Astrocyte of the cerebellum (primary cell): ENCODE data around the gene PDHA1.
A peak's percentile ranks its signal among the peaks of the same experiment; 100 is the strongest.

ENCODE experiments used
- DNase-seq: peaks from one replicate; pipeline ENCODE4 v3.0.0-alpha.2; 2011; ENCODE audit warnings: low read depth
- H3K4me3 ChIP-seq: 2 replicates; pipeline ENCODE4 v1.5.1; 2011; ENCODE audit warnings: mild to moderate bottlenecking, low read depth, low read length, moderate library complexity
- CTCF ChIP-seq: IDR thresholded peaks from 2 replicates; pipeline ENCODE4 v1.5.1; 2012; ENCODE audit warnings: low read length, low read depth, moderate library complexity, mild to moderate bottlenecking; ENCODE audit errors: missing control alignments
- in situ Hi-C: cut with HindIII; loops from 2 replicates; pipeline ENCODE4 v1.10.0; 2017; ENCODE audit warnings: low sequenced_read_pairs

PDHA1 gene

GRCh38 chrX:19354625-19355024 is 10.9 kb downstream of the PDHA1 start:
- in situ Hi-C loops: no loop called here
- no peak for DNase-seq
- no peak for TF ChIP-seq CTCF
- H3K4me3 ChIP-seq: no peak overlapping the region

GRCh38 chrX:19358521-19358920 is 14.8 kb downstream of the PDHA1 start:
- in situ Hi-C loops: no loop called here
- H3K4me3 ChIP-seq: no peak overlapping the region
- DNase-seq: no peak
- TF ChIP-seq CTCF: no peak

GRCh38 chrX:19360903-19361302 is 17.2 kb downstream of the PDHA1 start:
- in situ Hi-C loops: no loop called here
- DNase-seq: no peak
- no peak for TF ChIP-seq CTCF
- H3K4me3 ChIP-seq: no peak overlapping the region

GRCh38 chrX:19361701-19362100 is 18.0 kb downstream of the PDHA1 start:
- in situ Hi-C loops: no loop called here
- H3K4me3 ChIP-seq: no peak overlapping the region
- TF ChIP-seq CTCF: no peak
- DNase-seq: no peak

GRCh38 chrX:19368576-19368975 is 24.8 kb downstream of the PDHA1 start:
- TF ChIP-seq CTCF: no peak
- in situ Hi-C loops: no loop called here
- no peak for DNase-seq
- H3K4me3 ChIP-seq: no peak overlapping the region

- in situ Hi-C loops: no loop called here
- no peak overlapping the region for H3K4me3 ChIP-seq
- no peak for TF ChIP-seq CTCF
- DNase-seq: no peak
These were observed 26.3 kb downstream of the PDHA1 start for GRCh38 chrX:19370061-19370460.

- DNase-seq: peak; percentile 26
- in situ Hi-C loops: no loop called here
- peak; percentile 79 for TF ChIP-seq CTCF
- H3K4me3 ChIP-seq: peak overlapping the region; percentile 37
These were observed 28.4 kb downstream of the PDHA1 start for GRCh38 chrX:19372170-19372546.
